GM21717 (cell line): ENCODE measurements around the gene GSTA2.
"Not testable (repeated sequence)": the region's sequence is repeated elsewhere in the genome, so short reads cannot be mapped to it uniquely, and the experiment has no call there.

Experiments used
- ATAC-seq: cut with Tn5 transposase; IDR thresholded peaks from one replicate; pipeline ENCODE4 v1.9.1; 2021; ENCODE audit warnings: mild to moderate bottlenecking, moderate library complexity; ENCODE audit not compliant: unreplicated experiment

GSTA2 gene

GRCh38 chr6:52763322-52763916 is at the start of gene GSTA2:
Gene GSTA2, minus strand, starts transcription at chr6:52763475. Its CDS starts 5,528 bp downstream, at chr6:52757947.
- ATAC-seq = not testable (repeated sequence)

- ATAC-seq = not testable (repeated sequence)
Observed at GRCh38 chr6:52809777-52810176, 46.5 kb upstream of the GSTA2 start.

GRCh38 chr6:52808660-52809059 is 45.4 kb upstream of the GSTA2 start:
- ATAC-seq = no peak

GRCh38 chr6:52803668-52804255 is 40.5 kb upstream of the GSTA2 start, which contains the start of gene GSTA1:
Gene GSTA1, minus strand, starts transcription at chr6:52803816. Its CDS starts 4,549 bp downstream, at chr6:52799267.
- ATAC-seq = not testable (repeated sequence)

- ATAC-seq = no peak
Observed at GRCh38 chr6:52802806-52803205, 39.5 kb upstream of the GSTA2 start.

- no peak for ATAC-seq
Observed at GRCh38 chr6:52801188-52801841, 38.0 kb upstream of the GSTA2 start.

GRCh38 chr6:52799272-52799671 is 36.0 kb upstream of the GSTA2 start:
- ATAC-seq = not testable (repeated sequence)

GRCh38 chr6:52794366-52794765 is 31.1 kb upstream of the GSTA2 start:
- ATAC-seq = not testable (repeated sequence)

GRCh38 chr6:52790861-52791260 is 27.6 kb upstream of the GSTA2 start:
- no peak for ATAC-seq

- ATAC-seq = not testable (repeated sequence)
Observed at GRCh38 chr6:52789658-52790057, 26.4 kb upstream of the GSTA2 start.

GRCh38 chr6:52788478-52788877 is 25.2 kb upstream of the GSTA2 start:
- no peak for ATAC-seq

GRCh38 chr6:52787917-52788316 is 24.6 kb upstream of the GSTA2 start:
- ATAC-seq = no peak

GRCh38 chr6:52786249-52786956 is 23.1 kb upstream of the GSTA2 start:
- no peak for ATAC-seq

GRCh38 chr6:52782696-52783274 is 19.5 kb upstream of the GSTA2 start:
- not testable (repeated sequence) for ATAC-seq

GRCh38 chr6:52782209-52782608 is 18.9 kb upstream of the GSTA2 start:
- ATAC-seq = not testable (repeated sequence)

- no peak for ATAC-seq
Observed at GRCh38 chr6:52779237-52779636, 16.0 kb upstream of the GSTA2 start.

GRCh38 chr6:52776711-52777351 is 13.6 kb upstream of the GSTA2 start:
- ATAC-seq = not testable (repeated sequence)

- not testable (repeated sequence) for ATAC-seq
Observed at GRCh38 chr6:52769399-52769798, 6.1 kb upstream of the GSTA2 start.

- ATAC-seq = not testable (repeated sequence)
Observed at GRCh38 chr6:52767658-52768057, 4.4 kb upstream of the GSTA2 start.

GRCh38 chr6:52761673-52762491 is 1.4 kb downstream of the GSTA2 start:
- ATAC-seq = not testable (repeated sequence)
